ENCODE results near the gene ZNF660.

ZNF660 gene

GRCh38 chr3:44628716-44629115, 44.0 kb downstream of the ZNF660 start:
- Histone ChIP-seq H3K9me3 (ENCODE audit: control insufficient read depth, insufficient read depth, low read length) (no peaks in the 10 kb centered on the region), H3K27ac (ENCODE audit: low read length) (no peak overlapping the region), H3K36me3 (ENCODE audit: control insufficient read depth, insufficient read depth, low read length) (no peaks in the 10 kb centered on the region), H3K4me3 (ENCODE audit: low read length) (no peak overlapping the region), H3K4me1 (ENCODE audit: control insufficient read depth, insufficient read depth, low read length) (no peaks in the 10 kb centered on the region; the same call in 1 of the 2 replicates), H3K27me3 (ENCODE audit: control insufficient read depth, insufficient read depth, low read length) (no peaks in the 10 kb centered on the region)
- WGBS (ENCODE audit: insufficient coverage, insufficient read length): no CpG with 5 or more reads among the region's 2 CpGs
- no peak for DNase-seq (ENCODE audit: low read depth, low spot score)

- DNase-seq (ENCODE audit: low read depth, low spot score): no peak
- Histone ChIP-seq H3K4me3 (ENCODE audit: low read length) (no peak overlapping the region), H3K36me3 (ENCODE audit: control insufficient read depth, insufficient read depth, low read length) (no peaks in the 10 kb centered on the region), H3K4me1 (ENCODE audit: control insufficient read depth, insufficient read depth, low read length) (no peaks in the 10 kb centered on the region), H3K9me3 (ENCODE audit: control insufficient read depth, insufficient read depth, low read length) (no peaks in the 10 kb centered on the region), H3K27ac (ENCODE audit: low read length) (no peak overlapping the region), H3K27me3 (ENCODE audit: control insufficient read depth, insufficient read depth, low read length) (no peaks in the 10 kb centered on the region)
- no CpG with 5 or more reads among the region's 3 CpGs for WGBS (ENCODE audit: insufficient coverage, insufficient read length)
Observed at GRCh38 chr3:44632193-44632592, 47.4 kb downstream of the ZNF660 start.

GRCh38 chr3:44642337-44642736, 57.6 kb downstream of the ZNF660 start:
- Histone ChIP-seq H3K9me3 (ENCODE audit: control insufficient read depth, insufficient read depth, low read length) (peaks cover 4% of the 10 kb centered on the region), H3K4me1 (ENCODE audit: control insufficient read depth, insufficient read depth, low read length) (no peaks in the 10 kb centered on the region), H3K27ac (ENCODE audit: low read length) (no peak overlapping the region), H3K4me3 (ENCODE audit: low read length) (no peak overlapping the region), H3K27me3 (ENCODE audit: control insufficient read depth, insufficient read depth, low read length) (no peaks in the 10 kb centered on the region), H3K36me3 (ENCODE audit: control insufficient read depth, insufficient read depth, low read length) (no peaks in the 10 kb centered on the region; the same call in 1 of the 2 replicates)
- WGBS (ENCODE audit: insufficient coverage, insufficient read length): no CpG with 5 or more reads among the region's 4 CpGs
- DNase-seq (ENCODE audit: low read depth, low spot score): no peak

GRCh38 chr3:44643024-44643423, 58.3 kb downstream of the ZNF660 start:
- no peaks in the 10 kb centered on the region; the same call in 1 of the 2 replicates for H3K36me3 ChIP-seq (ENCODE audit: control insufficient read depth, insufficient read depth, low read length)
- H3K9me3 ChIP-seq (ENCODE audit: control insufficient read depth, insufficient read depth, low read length): peaks cover 4% of the 10 kb centered on the region
- DNase-seq (ENCODE audit: low read depth, low spot score): no peak
- no peak overlapping the region for H3K27ac ChIP-seq (ENCODE audit: low read length)
- H3K27me3 ChIP-seq (ENCODE audit: control insufficient read depth, insufficient read depth, low read length): no peaks in the 10 kb centered on the region
- H3K4me1 ChIP-seq (ENCODE audit: control insufficient read depth, insufficient read depth, low read length): no peaks in the 10 kb centered on the region
- WGBS (ENCODE audit: insufficient coverage, insufficient read length): no CpG with 5 or more reads among the region's 4 CpGs
- no peak overlapping the region for H3K4me3 ChIP-seq (ENCODE audit: low read length)

- no peak overlapping the region for H3K4me3 ChIP-seq (ENCODE audit: low read length)
Observed at GRCh38 chr3:44647771-44648170, 63.0 kb downstream of the ZNF660 start.

GRCh38 chr3:44648564-44649229, 63.9 kb downstream of the ZNF660 start, which contains the start of gene ZNF35:
TSS of gene ZNF35 (plus strand) at chr3:44648732. CDS start at chr3:44651068, 2,336 bp downstream.
- no peaks in the 10 kb centered on the region for H3K9me3 ChIP-seq (ENCODE audit: control insufficient read depth, insufficient read depth, low read length)
- H3K4me1 ChIP-seq (ENCODE audit: control insufficient read depth, insufficient read depth, low read length): no peaks in the 10 kb centered on the region
- no peaks in the 10 kb centered on the region for H3K27me3 ChIP-seq (ENCODE audit: control insufficient read depth, insufficient read depth, low read length)
- no CpG with 5 or more reads among the region's 37 CpGs for WGBS (ENCODE audit: insufficient coverage, insufficient read length)
- peak; percentile 83 for DNase-seq (ENCODE audit: low read depth, low spot score)
- H3K4me3 ChIP-seq (ENCODE audit: low read length): peak within 1 kb of the TSS; percentile 95
- H3K27ac ChIP-seq (ENCODE audit: low read length): no peak within 1 kb of the TSS
- H3K36me3 ChIP-seq (ENCODE audit: control insufficient read depth, insufficient read depth, low read length): peaks cover 21% of the 10 kb centered on the region; the same call in 1 of the 2 replicates

More at GRCh38 chr3:44647771-44648170, 63.0 kb downstream of the ZNF660 start:
- Histone ChIP-seq H3K4me1 (ENCODE audit: control insufficient read depth, insufficient read depth, low read length) (no peaks in the 10 kb centered on the region), H3K27ac (ENCODE audit: low read length) (no peak overlapping the region), H3K27me3 (ENCODE audit: control insufficient read depth, insufficient read depth, low read length) (no peaks in the 10 kb centered on the region), H3K9me3 (ENCODE audit: control insufficient read depth, insufficient read depth, low read length) (peaks cover 4% of the 10 kb centered on the region), H3K36me3 (ENCODE audit: control insufficient read depth, insufficient read depth, low read length) (peaks cover 17% of the 10 kb centered on the region; the same call in 1 of the 2 replicates)
- WGBS (ENCODE audit: insufficient coverage, insufficient read length): no CpG with 5 or more reads among the region's 1 CpG
- no peak for DNase-seq (ENCODE audit: low read depth, low spot score)

All from iPS DF 6.9 (cell line).